HG02678 (cell line): Measurements from ENCODE around the gene MBD3L2.
"Not testable (repeated sequence)": the region's sequence is repeated elsewhere in the genome, so short reads cannot be mapped to it uniquely, and the experiment has no call there.

Experiments
- ATAC-seq: cut with Tn5 transposase; IDR thresholded peaks from one replicate; pipeline ENCODE4 v1.9.1; 2021; ENCODE audit warnings: mild to moderate bottlenecking, moderate library complexity; ENCODE audit not compliant: unreplicated experiment

Gene MBD3L2

GRCh38 chr19:7049021-7049420 is at the start of gene MBD3L2:
MBD3L2 (plus strand) TSS chr19:7049321; CDS start chr19:7049374, 53 bp downstream.
- not testable (repeated sequence) for ATAC-seq

GRCh38 chr19:6999933-7000332 is 49.2 kb upstream of the MBD3L2 start:
- no peak for ATAC-seq

- no peak for ATAC-seq
These were observed 48.8 kb upstream of the MBD3L2 start for GRCh38 chr19:7000333-7000732.

- ATAC-seq, result no peak
These were observed 48.3 kb upstream of the MBD3L2 start for GRCh38 chr19:7000816-7001215.

GRCh38 chr19:7004313-7004931 is 44.7 kb upstream of the MBD3L2 start:
- ATAC-seq, result no peak

GRCh38 chr19:7006135-7006704 is 42.9 kb upstream of the MBD3L2 start:
- no peak for ATAC-seq

GRCh38 chr19:7007859-7008258 is 41.3 kb upstream of the MBD3L2 start:
- no peak for ATAC-seq

- ATAC-seq, result no peak
These were observed 38.2 kb upstream of the MBD3L2 start for GRCh38 chr19:7010722-7011593.

- ATAC-seq, result no peak
These were observed 35.4 kb upstream of the MBD3L2 start for GRCh38 chr19:7013678-7014077.

- ATAC-seq, result no peak
These were observed 30.3 kb upstream of the MBD3L2 start for GRCh38 chr19:7018828-7019227.

GRCh38 chr19:7021331-7021730 is 27.8 kb upstream of the MBD3L2 start, which contains the start of gene MBD3L2B:
MBD3L2B (minus strand) TSS chr19:7021431; CDS start chr19:7021397, 34 bp downstream.
- ATAC-seq, result not testable (repeated sequence)

- not testable (repeated sequence) for ATAC-seq
These were observed 20.3 kb upstream of the MBD3L2 start for GRCh38 chr19:7028790-7029189.

GRCh38 chr19:7030278-7030677 is 18.8 kb upstream of the MBD3L2 start, which contains the start of gene MBD3L5:
MBD3L5 (plus strand) TSS chr19:7030578; CDS start chr19:7030612, 34 bp downstream.
- not testable (repeated sequence) for ATAC-seq

- not testable (repeated sequence) for ATAC-seq
These were observed 9.0 kb upstream of the MBD3L2 start, which contains the start of gene MBD3L4 for GRCh38 chr19:7040079-7040478. MBD3L4 (minus strand) TSS chr19:7040179; CDS start chr19:7040144, 35 bp downstream.

GRCh38 chr19:7041563-7041962 is 7.6 kb upstream of the MBD3L2 start:
- ATAC-seq, result not testable (repeated sequence)

- not testable (repeated sequence) for ATAC-seq
These were observed 2.3 kb downstream of the MBD3L2 start for GRCh38 chr19:7051421-7051820.

- ATAC-seq, result not testable (repeated sequence)
These were observed 3.8 kb downstream of the MBD3L2 start for GRCh38 chr19:7052896-7053295.

GRCh38 chr19:7054635-7055368 is 5.7 kb downstream of the MBD3L2 start:
- ATAC-seq, result not testable (repeated sequence)

GRCh38 chr19:7055679-7056078 is 6.6 kb downstream of the MBD3L2 start:
- not testable (repeated sequence) for ATAC-seq

- ATAC-seq, result not testable (repeated sequence)
These were observed 7.2 kb downstream of the MBD3L2 start for GRCh38 chr19:7056371-7056770.

- not testable (repeated sequence) for ATAC-seq
These were observed 9.5 kb downstream of the MBD3L2 start, which contains the start of gene MBD3L3 for GRCh38 chr19:7058576-7058975. MBD3L3 (minus strand) TSS chr19:7058676; CDS start chr19:7058605, 71 bp downstream.
